Measurements from ENCODE around the gene ACP4.

- TF ChIP-seq ZBTB34 (CRISPR knock-in tag; IDR thresholded peaks at IDR 0.05) (no peak), TEAD2 (CRISPR knock-in tag; IDR thresholded peaks at IDR 0.05) (no peak), ZNF788 (CRISPR knock-in tag; IDR thresholded peaks at IDR 0.05; ENCODE audit: borderline replicate concordance) (no peak), CEBPG (CRISPR knock-in tag; IDR thresholded peaks at IDR 0.05) (no peak), CREM (IDR thresholded peaks at IDR 0.05) (no peak), CREM (CRISPR knock-in tag; IDR thresholded peaks at IDR 0.05) (no peak), ZNF589 (CRISPR knock-in tag; conservative IDR thresholded peaks at IDR 0.05) (no peak), IRF2 (CRISPR knock-in tag; IDR thresholded peaks at IDR 0.05) (no peak), ASH2L (IDR thresholded peaks at IDR 0.05; ENCODE audit: insufficient read length, low read depth, low read length) (no peak), FOXM1 (CRISPR knock-in tag; IDR thresholded peaks at IDR 0.05) (no peak), PRDM10 (CRISPR knock-in tag; IDR thresholded peaks at IDR 0.05; ENCODE audit: low read depth) (no peak), JUND (CRISPR knock-in tag; IDR thresholded peaks at IDR 0.05) (no peak)
- TF ChIP-seq, protein P1, sequence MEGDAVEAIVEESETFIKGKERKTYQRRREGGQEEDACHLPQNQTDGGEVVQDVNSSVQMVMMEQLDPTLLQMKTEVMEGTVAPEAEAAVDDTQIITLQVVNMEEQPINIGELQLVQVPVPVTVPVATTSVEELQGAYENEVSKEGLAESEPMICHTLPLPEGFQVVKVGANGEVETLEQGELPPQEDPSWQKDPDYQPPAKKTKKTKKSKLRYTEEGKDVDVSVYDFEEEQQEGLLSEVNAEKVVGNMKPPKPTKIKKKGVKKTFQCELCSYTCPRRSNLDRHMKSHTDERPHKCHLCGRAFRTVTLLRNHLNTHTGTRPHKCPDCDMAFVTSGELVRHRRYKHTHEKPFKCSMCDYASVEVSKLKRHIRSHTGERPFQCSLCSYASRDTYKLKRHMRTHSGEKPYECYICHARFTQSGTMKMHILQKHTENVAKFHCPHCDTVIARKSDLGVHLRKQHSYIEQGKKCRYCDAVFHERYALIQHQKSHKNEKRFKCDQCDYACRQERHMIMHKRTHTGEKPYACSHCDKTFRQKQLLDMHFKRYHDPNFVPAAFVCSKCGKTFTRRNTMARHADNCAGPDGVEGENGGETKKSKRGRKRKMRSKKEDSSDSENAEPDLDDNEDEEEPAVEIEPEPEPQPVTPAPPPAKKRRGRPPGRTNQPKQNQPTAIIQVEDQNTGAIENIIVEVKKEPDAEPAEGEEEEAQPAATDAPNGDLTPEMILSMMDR (CRISPR knock-in tag; IDR thresholded peaks at IDR 0.05), result no peak
Measured at GRCh38 chr19:50764409-50764808, 25.8 kb upstream of the ACP4 start.

All from HepG2 (cell line).